Natural killer cell (primary cell): ENCODE results near the gene KLHL15. TPM values are rescaled to one million over a fixed set of nuclear protein-coding genes. Genes with fewer than 3 reads are reported as not detected.
A peak's percentile ranks its signal among the peaks of the same experiment; 100 is the strongest.

ENCODE experiments used
- ATAC-seq, 3 donors: fragments of 150-1000 bp in 2 of 3; fragments of 200-7000 bp in 1 of 3; cut with Tn5 transposase; 1 replicate in 1 of 3; 2 replicates in 2 of 3; pipeline ENCODE4 v1.10.0; 2021; ENCODE audit warnings: mild to moderate bottlenecking in 2 of 3, moderate library complexity in 2 of 3
- DNase-seq, 2 donors: peaks; one replicate each; pipeline versions ENCODE4 v3.0.0 to v3.0.0-alpha.2; 2013 to 2021; ENCODE audit warnings: mixed read lengths in 1 of 2
- H3K27ac ChIP-seq: one replicate; pipeline ENCODE4 v1.5.1; 2013; ENCODE audit warnings: mild to moderate bottlenecking, low read length
- H3K27me3 ChIP-seq: one replicate; pipeline ENCODE4 v1.6.1; 2013; ENCODE audit warnings: low read length; ENCODE audit not compliant: control insufficient read depth, insufficient read depth
- H3K36me3 ChIP-seq: one replicate; pipeline ENCODE4 v1.6.1; 2013; ENCODE audit warnings: low read length; ENCODE audit not compliant: control insufficient read depth, insufficient read depth
- H3K4me1 ChIP-seq: one replicate; pipeline ENCODE4 v1.6.1; 2013; ENCODE audit warnings: low read length; ENCODE audit not compliant: control insufficient read depth, insufficient read depth
- H3K4me3 ChIP-seq: one replicate; pipeline ENCODE4 v1.5.1; 2013; ENCODE audit warnings: low read length
- H3K9me3 ChIP-seq: one replicate; pipeline ENCODE4 v1.6.1; 2013; ENCODE audit warnings: low read length; ENCODE audit not compliant: control insufficient read depth, insufficient read depth
- H3K27ac Mint-ChIP-seq, 2 donors: one replicate each; pipeline ENCODE4 v1.8.0; 2022; ENCODE audit warnings: mild to moderate bottlenecking in 2 of 2, mixed read lengths in 2 of 2, moderate library complexity in 1 of 2
- H3K27me3 Mint-ChIP-seq, 2 donors: one replicate each; pipeline ENCODE4 v1.8.0; 2022; ENCODE audit warnings: low read depth in 2 of 2, mixed read lengths in 2 of 2
- H3K36me3 Mint-ChIP-seq: one replicate; pipeline ENCODE4 v1.8.0; 2022; ENCODE audit warnings: mixed read lengths
- H3K4me1 Mint-ChIP-seq, 2 donors: one replicate each; pipeline ENCODE4 v1.8.0; 2022; ENCODE audit warnings: mixed read lengths in 2 of 2
- H3K4me3 Mint-ChIP-seq: one replicate; pipeline ENCODE4 v1.8.0; 2022; ENCODE audit warnings: mild to moderate bottlenecking, moderate library complexity, mixed read lengths
- H3K9me3 Mint-ChIP-seq, 2 donors: one replicate each; pipeline ENCODE4 v1.8.0; 2022; ENCODE audit warnings: mixed read lengths in 2 of 2
- WGBS: methylation state at CpG from one replicate; pipeline ENCODE4 v1.1.7; 2013; ENCODE audit warnings: missing lambda C conversion rate; ENCODE audit not compliant: insufficient coverage; 5-methylcytosine and 5-hydroxymethylcytosine counted together
- intact Hi-C: fragments of 100-400 bp; cut with micrococcal nuclease; formaldehyde crosslinking; loops from one replicate; pipeline ENCODE4 v1.14.2; 2022
- total RNA-seq, 4 donors: library from RNA; stranded (reverse); fragments of 120-200 nt in 1 of 4; gene quantifications; one replicate each; pipeline versions ENCODE4 v1.2.3 to v1.2.4, GENCODE V29; 2013 to 2022
- TF ChIP-seq, protein P1 (sequence below): fragments of 200-600 bp; IDR thresholded peaks from one replicate; pipeline ENCODE4 v1.8.0; 2022; ENCODE audit warnings: antibody characterized with exemption

The KLHL15 gene
- total RNA-seq, 3 donors from 2014 or later (not counting 1 experiment from before 2014, with no cell fraction given) = 17.5 to 29.2 (median 18.6) TPM

DNA sequence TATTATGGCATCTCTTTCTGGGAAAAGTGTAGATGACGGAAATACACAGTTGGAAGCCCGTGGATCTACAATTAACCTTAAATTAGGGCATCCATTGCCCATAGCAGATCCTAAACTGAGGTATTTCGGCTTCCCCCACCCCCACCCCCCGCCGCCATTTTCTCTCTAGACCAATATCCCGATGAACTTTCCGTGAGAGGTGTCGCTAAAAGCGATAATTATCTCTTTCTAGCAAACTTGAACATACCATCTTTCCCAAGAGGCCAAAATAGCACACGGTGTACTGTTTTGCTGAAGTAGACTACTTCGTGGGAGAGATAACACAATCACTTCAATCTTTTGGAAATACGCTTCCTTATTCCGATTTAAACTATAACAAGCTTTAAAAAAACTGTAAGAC, 554 bp downstream of the KLHL15 start:
- Mint-ChIP-seq H3K27ac (peak overlapping the region; percentile 87), H3K9me3 (no peaks in the 10 kb centered on the region), H3K27me3 (no peaks in the 10 kb centered on the region), H3K36me3 (no peaks in the 10 kb centered on the region), H3K4me1 (peaks cover 16 to 17% of the 10 kb centered on the region in 2 donors), H3K4me3 (peak overlapping the region; percentile 87)
- Histone ChIP-seq H3K4me1 (peaks cover 2% of the 10 kb centered on the region), H3K27me3 (no peaks in the 10 kb centered on the region), H3K36me3 (no peaks in the 10 kb centered on the region), H3K4me3 (peak overlapping the region; percentile 88), H3K9me3 (no peaks in the 10 kb centered on the region), H3K27ac (peak overlapping the region; percentile 94)
- intact Hi-C loops = no loop called here
- ATAC-seq = no peak
- TF ChIP-seq, protein P1, sequence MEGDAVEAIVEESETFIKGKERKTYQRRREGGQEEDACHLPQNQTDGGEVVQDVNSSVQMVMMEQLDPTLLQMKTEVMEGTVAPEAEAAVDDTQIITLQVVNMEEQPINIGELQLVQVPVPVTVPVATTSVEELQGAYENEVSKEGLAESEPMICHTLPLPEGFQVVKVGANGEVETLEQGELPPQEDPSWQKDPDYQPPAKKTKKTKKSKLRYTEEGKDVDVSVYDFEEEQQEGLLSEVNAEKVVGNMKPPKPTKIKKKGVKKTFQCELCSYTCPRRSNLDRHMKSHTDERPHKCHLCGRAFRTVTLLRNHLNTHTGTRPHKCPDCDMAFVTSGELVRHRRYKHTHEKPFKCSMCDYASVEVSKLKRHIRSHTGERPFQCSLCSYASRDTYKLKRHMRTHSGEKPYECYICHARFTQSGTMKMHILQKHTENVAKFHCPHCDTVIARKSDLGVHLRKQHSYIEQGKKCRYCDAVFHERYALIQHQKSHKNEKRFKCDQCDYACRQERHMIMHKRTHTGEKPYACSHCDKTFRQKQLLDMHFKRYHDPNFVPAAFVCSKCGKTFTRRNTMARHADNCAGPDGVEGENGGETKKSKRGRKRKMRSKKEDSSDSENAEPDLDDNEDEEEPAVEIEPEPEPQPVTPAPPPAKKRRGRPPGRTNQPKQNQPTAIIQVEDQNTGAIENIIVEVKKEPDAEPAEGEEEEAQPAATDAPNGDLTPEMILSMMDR = no peak
- 23% methylated on average over 9 of the region's 13 CpGs for WGBS
- DNase-seq = peak in 1 of 2 donors; percentile 18

GRCh38 chrX:24025741-24026403, 1.1 kb downstream of the KLHL15 start:
- Histone ChIP-seq H3K9me3 (no peaks in the 10 kb centered on the region), H3K27me3 (no peaks in the 10 kb centered on the region), H3K27ac (peak overlapping the region; percentile 94), H3K4me3 (peak overlapping the region; percentile 88), H3K36me3 (no peaks in the 10 kb centered on the region), H3K4me1 (peaks cover 2% of the 10 kb centered on the region)
- Mint-ChIP-seq H3K27ac (peak overlapping the region; percentile 87), H3K4me1 (peaks cover 17 to 21% of the 10 kb centered on the region in 2 donors), H3K27me3 (no peaks in the 10 kb centered on the region), H3K4me3 (peak overlapping the region; percentile 87), H3K9me3 (no peaks in the 10 kb centered on the region), H3K36me3 (no peaks in the 10 kb centered on the region)
- DNase-seq (no peak), ATAC-seq (peak; percentile 19 to 35 (median 25))
- intact Hi-C loops = loop anchor here (2.0 kb wide), 1 partner anchor 29 kb away; the partner anchor contains the start of gene EIF2S3
- under 1% methylated on average over 36 of the region's 46 CpGs for WGBS
- TF ChIP-seq, protein P1 = no peak

GRCh38 chrX:24024819-24025740, 1.9 kb downstream of the KLHL15 start:
- DNase-seq (peak; percentile 76 to 88), ATAC-seq (peak; percentile 91 to 97 (median 91))
- no peaks in the 10 kb centered on the region for H3K27me3 ChIP-seq
- peak overlapping the region; percentile 94 for H3K27ac ChIP-seq
- H3K4me3 ChIP-seq = peak overlapping the region; percentile 88
- Mint-ChIP-seq H3K9me3 (no peaks in the 10 kb centered on the region), H3K27ac (peak overlapping the region; percentile 83 to 87), H3K4me3 (peak overlapping the region; percentile 93), H3K36me3 (no peaks in the 10 kb centered on the region), H3K27me3 (no peaks in the 10 kb centered on the region), H3K4me1 (peaks cover 21 to 27% of the 10 kb centered on the region in 2 donors)
- under 1% methylated on average over 111 of the region's 111 CpGs for WGBS
- peaks cover 2% of the 10 kb centered on the region for H3K4me1 ChIP-seq
- H3K9me3 ChIP-seq = no peaks in the 10 kb centered on the region
- TF ChIP-seq, protein P1 = no peak
- intact Hi-C loops = loop anchor here (2.0 kb wide), 1 partner anchor 30 kb away; the partner anchor contains the start of gene EIF2S3
- H3K36me3 ChIP-seq = no peaks in the 10 kb centered on the region
